ENCODE measurements around the gene DUSP9. TPM values are rescaled to one million over a fixed set of nuclear protein-coding genes. Genes with fewer than 3 reads are reported as not detected.
"Not testable (repeated sequence)": the region's sequence is repeated elsewhere in the genome, so short reads cannot be mapped to it uniquely, and the experiment has no call there.

Gene DUSP9
- total RNA-seq, 5 donors from 2014 or later (not counting 1 experiment from before 2014, with no cell fraction given), result 0.13 to 0.19 TPM; not detected in 3

DNA sequence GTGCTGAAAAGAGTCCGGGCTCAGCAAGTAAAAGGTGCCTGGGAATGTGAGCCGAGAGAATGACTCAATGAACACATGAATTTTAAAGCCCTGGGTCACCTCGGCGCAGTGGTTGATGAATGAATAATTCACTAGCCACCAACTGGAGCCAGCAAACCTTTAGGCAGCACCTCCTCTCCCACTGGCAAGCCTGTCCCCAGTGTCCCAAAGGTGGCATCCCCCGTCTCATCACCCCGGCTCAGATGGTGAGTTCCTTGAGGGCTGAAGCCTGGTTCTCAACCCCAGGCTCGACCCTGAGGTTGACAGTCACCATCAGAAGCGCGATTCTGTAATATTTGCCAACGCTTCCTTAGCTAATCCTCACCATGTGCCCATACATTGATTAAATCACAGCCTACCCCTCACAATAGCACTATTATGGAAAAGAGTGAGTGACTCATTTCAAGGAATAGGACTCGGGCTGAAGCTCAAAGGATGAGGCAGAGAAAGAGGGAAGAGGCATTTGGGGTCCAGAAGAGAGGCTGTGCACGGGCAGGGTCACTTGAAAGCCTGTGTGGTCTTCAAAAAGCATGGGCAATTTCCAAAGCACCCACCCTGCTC lies 45.4 kb upstream of the DUSP9 start:
- no peak for ATAC-seq (replicated peaks in 1 of 4)
- WGBS (ENCODE audit: insufficient coverage), result no CpG with 5 or more reads among the region's 12 CpGs

GRCh38 chrX:153602601-153603000 lies 44.4 kb upstream of the DUSP9 start:
- peaks cover 0 to 13% of the 10 kb centered on the region in 2 donors for H3K27me3 Mint-ChIP-seq

More for the DNA sequence above, 45.4 kb upstream of the DUSP9 start:
- Histone ChIP-seq H3K4me3 (ENCODE audit: control insufficient read depth in 1 of 2, extremely low read depth in 1 of 2, low read length in 1 of 2) (no peak overlapping the region), H3K36me3 (ENCODE audit: control insufficient read depth in 2 of 2, extremely low read depth in 1 of 2, insufficient read depth in 1 of 2, low read length in 1 of 2) (no peaks in the 10 kb centered on the region), H3K27ac (ENCODE audit: low read length) (no peak overlapping the region), H3K9me3 (no peaks in the 10 kb centered on the region), H3K4me1 (ENCODE audit: control insufficient read depth in 1 of 2, extremely low read depth in 1 of 2, insufficient read depth in 2 of 2, low read length in 2 of 2) (peaks cover 2 to 46% of the 10 kb centered on the region in 2 experiments), H3K27me3 (replicated peaks in 1 of 2; ENCODE audit: control insufficient read depth in 2 of 2, extremely low read depth in 1 of 2, insufficient read depth in 2 of 2, low read length in 1 of 2) (no peaks in the 10 kb centered on the region)
- Mint-ChIP-seq H3K36me3 (no peaks in the 10 kb centered on the region), H3K4me3 (peak overlapping the region in 2 of 3 donors; percentile 25 to 76), H3K4me1 (peaks cover 42 to 54% (median 52%) of the 10 kb centered on the region in 3 donors), H3K9me3 (no peaks in the 10 kb centered on the region), H3K27ac (no peak overlapping the region), H3K27me3 (peaks cover 0 to 13% of the 10 kb centered on the region in 2 donors)
- ChIA-PET CTCF (no interaction called here), POLR2A (no interaction called here)
- no peak for DNase-seq

DNA sequence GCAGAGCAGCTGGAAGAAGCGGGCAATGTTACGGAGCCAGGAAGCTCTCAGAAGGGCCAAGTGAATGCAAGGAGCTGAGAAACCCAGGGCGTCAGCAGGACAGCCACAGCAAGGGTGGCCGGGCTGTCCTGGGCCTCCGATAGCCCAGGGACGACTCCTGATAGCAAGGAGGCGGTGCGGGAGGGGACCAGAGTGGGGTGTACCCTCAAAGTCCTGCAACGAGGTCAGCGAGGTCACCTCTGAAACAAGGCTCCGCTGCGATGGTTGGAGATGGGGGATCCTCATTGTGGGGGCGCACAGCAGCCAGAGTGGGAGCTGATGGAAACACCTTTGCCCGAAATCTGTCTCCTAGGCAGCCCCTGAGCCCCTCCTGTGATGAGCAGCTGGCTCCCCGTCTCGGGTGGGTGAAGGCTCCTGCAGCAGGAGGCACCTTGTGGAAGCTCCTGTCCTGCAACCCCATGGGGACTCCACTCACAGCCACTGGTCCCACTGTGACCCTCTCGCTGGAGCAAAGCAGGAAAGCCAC lies 43.8 kb upstream of the DUSP9 start:
- Mint-ChIP-seq H3K9me3 (no peaks in the 10 kb centered on the region), H3K4me1 (peaks cover 28 to 38% (median 37%) of the 10 kb centered on the region in 3 donors), H3K36me3 (no peaks in the 10 kb centered on the region), H3K4me3 (peak overlapping the region in 1 of 3 donors; percentile 36), H3K27me3 (peaks cover 0 to 13% of the 10 kb centered on the region in 2 donors), H3K27ac (no peak overlapping the region)
- H3K36me3 ChIP-seq (ENCODE audit: control insufficient read depth in 2 of 2, extremely low read depth in 1 of 2, insufficient read depth in 1 of 2, low read length in 1 of 2), result no peaks in the 10 kb centered on the region
- POLR2A ChIA-PET, result no interaction called here
- no peak overlapping the region for H3K27ac ChIP-seq (ENCODE audit: low read length)
- WGBS (ENCODE audit: insufficient coverage), result 93% methylated on average over 9 of the region's 17 CpGs
- H3K9me3 ChIP-seq, result no peaks in the 10 kb centered on the region
- H3K4me3 ChIP-seq (ENCODE audit: control insufficient read depth in 1 of 2, extremely low read depth in 1 of 2, low read length in 1 of 2), result no peak overlapping the region
- no peaks in the 10 kb centered on the region for H3K27me3 ChIP-seq (replicated peaks in 1 of 2; ENCODE audit: control insufficient read depth in 2 of 2, extremely low read depth in 1 of 2, insufficient read depth in 2 of 2, low read length in 1 of 2)
- peaks cover 0 to 32% of the 10 kb centered on the region in 2 experiments for H3K4me1 ChIP-seq (ENCODE audit: control insufficient read depth in 1 of 2, extremely low read depth in 1 of 2, insufficient read depth in 2 of 2, low read length in 2 of 2)
- CTCF ChIA-PET, result no interaction called here
- ATAC-seq (replicated peaks in 1 of 4) (no peak), DNase-seq (no peak)

More at GRCh38 chrX:153602601-153603000, 44.4 kb upstream of the DUSP9 start:
- Mint-ChIP-seq H3K27ac (no peak overlapping the region), H3K4me3 (peak overlapping the region in 1 of 3 donors; percentile 36), H3K36me3 (no peaks in the 10 kb centered on the region), H3K9me3 (no peaks in the 10 kb centered on the region), H3K4me1 (peaks cover 34 to 44% (median 42%) of the 10 kb centered on the region in 3 donors)
- no CpG with 5 or more reads among the region's 3 CpGs for WGBS (ENCODE audit: insufficient coverage)
- no peaks in the 10 kb centered on the region for H3K36me3 ChIP-seq (ENCODE audit: control insufficient read depth in 2 of 2, extremely low read depth in 1 of 2, insufficient read depth in 1 of 2, low read length in 1 of 2)
- no peak for ATAC-seq (replicated peaks in 1 of 4)
- H3K27me3 ChIP-seq (replicated peaks in 1 of 2; ENCODE audit: control insufficient read depth in 2 of 2, extremely low read depth in 1 of 2, insufficient read depth in 2 of 2, low read length in 1 of 2), result no peaks in the 10 kb centered on the region
- POLR2A ChIA-PET, result no interaction called here
- H3K4me3 ChIP-seq (ENCODE audit: control insufficient read depth in 1 of 2, extremely low read depth in 1 of 2, low read length in 1 of 2), result no peak overlapping the region
- CTCF ChIA-PET, result no interaction called here
- H3K27ac ChIP-seq (ENCODE audit: low read length), result no peak overlapping the region
- DNase-seq, result no peak
- H3K9me3 ChIP-seq, result no peaks in the 10 kb centered on the region
- H3K4me1 ChIP-seq (ENCODE audit: control insufficient read depth in 1 of 2, extremely low read depth in 1 of 2, insufficient read depth in 2 of 2, low read length in 2 of 2), result peaks cover 0 to 38% of the 10 kb centered on the region in 2 experiments

GRCh38 chrX:153604666-153605380 lies 42.2 kb upstream of the DUSP9 start:
- DNase-seq; CTCF ChIA-PET; ATAC-seq (replicated peaks in 1 of 4); H3K27me3 ChIP-seq (replicated peaks in 1 of 2; ENCODE audit: control insufficient read depth in 2 of 2, extremely low read depth in 1 of 2, insufficient read depth in 2 of 2, low read length in 1 of 2); H3K9me3 ChIP-seq; H3K36me3 ChIP-seq (ENCODE audit: control insufficient read depth in 2 of 2, extremely low read depth in 1 of 2, insufficient read depth in 1 of 2, low read length in 1 of 2); H3K4me3 ChIP-seq (ENCODE audit: control insufficient read depth in 1 of 2, extremely low read depth in 1 of 2, low read length in 1 of 2); POLR2A ChIA-PET; H3K9me3 Mint-ChIP-seq; H3K4me3 Mint-ChIP-seq; H3K27ac Mint-ChIP-seq; H3K27ac ChIP-seq (ENCODE audit: low read length); H3K36me3 Mint-ChIP-seq: not testable (repeated sequence)
- 87% methylated on average over 8 of the region's 18 CpGs for whole genome bisulfite sequencing (ENCODE audit: insufficient coverage)
- H3K4me1 ChIP-seq (ENCODE audit: control insufficient read depth in 1 of 2, extremely low read depth in 1 of 2, insufficient read depth in 2 of 2, low read length in 2 of 2), result peaks cover 0 to 31% of the 10 kb centered on the region in 2 experiments
- H3K27me3 Mint-ChIP-seq, result peaks cover 0 to 13% of the 10 kb centered on the region in 2 donors
- peaks cover 25 to 40% (median 37%) of the 10 kb centered on the region in 3 donors for H3K4me1 Mint-ChIP-seq

GRCh38 chrX:153606503-153606902 lies 40.5 kb upstream of the DUSP9 start:
- Histone ChIP-seq H3K4me3 (ENCODE audit: control insufficient read depth in 1 of 2, extremely low read depth in 1 of 2, low read length in 1 of 2) (no peak overlapping the region), H3K9me3 (no peaks in the 10 kb centered on the region), H3K27me3 (replicated peaks in 1 of 2; ENCODE audit: control insufficient read depth in 2 of 2, extremely low read depth in 1 of 2, insufficient read depth in 2 of 2, low read length in 1 of 2) (peaks cover 0 to 3% of the 10 kb centered on the region in 2 experiments), H3K36me3 (ENCODE audit: control insufficient read depth in 2 of 2, extremely low read depth in 1 of 2, insufficient read depth in 1 of 2, low read length in 1 of 2) (no peaks in the 10 kb centered on the region), H3K4me1 (ENCODE audit: control insufficient read depth in 1 of 2, extremely low read depth in 1 of 2, insufficient read depth in 2 of 2, low read length in 2 of 2) (peaks cover 0 to 29% of the 10 kb centered on the region in 2 experiments), H3K27ac (ENCODE audit: low read length) (no peak overlapping the region)
- H3K27me3 Mint-ChIP-seq, result peaks cover 0 to 6% of the 10 kb centered on the region in 2 donors
- H3K36me3 Mint-ChIP-seq, result no peaks in the 10 kb centered on the region
- ATAC-seq (replicated peaks in 1 of 4) (no peak), DNase-seq (no peak)
- ChIA-PET CTCF (no interaction called here), POLR2A (no interaction called here)
- no peaks in the 10 kb centered on the region for H3K9me3 Mint-ChIP-seq
- no peak overlapping the region for H3K4me3 Mint-ChIP-seq
- H3K4me1 Mint-ChIP-seq, result peaks cover 15 to 30% (median 21%) of the 10 kb centered on the region in 3 donors
- no peak overlapping the region for H3K27ac Mint-ChIP-seq
- WGBS (ENCODE audit: insufficient coverage), result 89% methylated on average over 8 of the region's 23 CpGs

GRCh38 chrX:153608376-153608775 lies 38.6 kb upstream of the DUSP9 start:
- H3K4me3 Mint-ChIP-seq, result no peak overlapping the region
- H3K36me3 Mint-ChIP-seq, result no peaks in the 10 kb centered on the region
- Histone ChIP-seq H3K27ac (ENCODE audit: low read length) (no peak overlapping the region), H3K27me3 (replicated peaks in 1 of 2; ENCODE audit: control insufficient read depth in 2 of 2, extremely low read depth in 1 of 2, insufficient read depth in 2 of 2, low read length in 1 of 2) (peaks cover 0 to 3% of the 10 kb centered on the region in 2 experiments), H3K36me3 (ENCODE audit: control insufficient read depth in 2 of 2, extremely low read depth in 1 of 2, insufficient read depth in 1 of 2, low read length in 1 of 2) (no peaks in the 10 kb centered on the region), H3K4me1 (ENCODE audit: control insufficient read depth in 1 of 2, extremely low read depth in 1 of 2, insufficient read depth in 2 of 2, low read length in 2 of 2) (peaks cover 0 to 25% of the 10 kb centered on the region in 2 experiments), H3K4me3 (ENCODE audit: control insufficient read depth in 1 of 2, extremely low read depth in 1 of 2, low read length in 1 of 2) (no peak overlapping the region), H3K9me3 (no peaks in the 10 kb centered on the region)
- ATAC-seq (replicated peaks in 1 of 4) (no peak), DNase-seq (no peak)
- CTCF ChIA-PET, result interaction anchor here in 1 of 2 donors (0.7 kb wide), 1 partner anchor 59 kb away, joined by 4 read pairs; no protein-coding TSS in a partner anchor
- no CpG with 5 or more reads among the region's 2 CpGs for WGBS (ENCODE audit: insufficient coverage)
- peaks cover 11 to 20% (median 14%) of the 10 kb centered on the region in 3 donors for H3K4me1 Mint-ChIP-seq
- POLR2A ChIA-PET, result no interaction called here
- peaks cover 0 to under 1% of the 10 kb centered on the region in 2 donors for H3K27me3 Mint-ChIP-seq
- H3K9me3 Mint-ChIP-seq, result no peaks in the 10 kb centered on the region
- no peak overlapping the region for H3K27ac Mint-ChIP-seq
